HepG2 (cell line): ENCODE measurements around the gene BTBD6. TPM values are rescaled to one million over a fixed set of nuclear protein-coding genes. Genes with fewer than 3 reads are reported as not detected.

Experiments
- ATAC-seq: fragments of 200-7000 bp; cut with Tn5 transposase; 3 replicates; pipeline ENCODE4 v1.9.1; 2020; ENCODE audit warnings: mild to moderate bottlenecking, moderate library complexity
- BruUV-seq: library from RNA; stranded (reverse); fragments of 400-500 nt; replicated peaks from 2 replicates; lab custom pipeline; 2021; lab: Mats Ljungman, UMichigan
- CTCF ChIA-PET: fragments of 300-600 bp; formaldehyde crosslinking; extraction: SDS; loops from one replicate; lab custom pipeline; 2021; ENCODE audit warnings: low total read pairs, inconsistent platforms, low intra/inter-chr PET ratio; lab: Yijun Ruan, JAX
- POLR2A ChIA-PET: fragments of 350-600 bp; sonication (Branson Sonifier 250); formaldehyde crosslinking; loops from one replicate; lab custom pipeline; 2020; ENCODE audit warnings: antibody characterized with exemption, inconsistent platforms; lab: Yijun Ruan, JAX
- DNase-seq: peaks from one replicate; pipeline ENCODE4 v3.0.0-alpha.2; 2015; ENCODE audit warnings: low spot score
- FAIRE-seq: peaks from 3 replicates; lab custom pipeline; 2011; peaks lifted over from hg19 to GRCh38; lab: Jason Lieb, UNC
- H2AFZ ChIP-seq: one replicate; pipeline ENCODE4 v1.6.1; 2011; ENCODE audit warnings: low read length, inconsistent platforms
- H3K27ac ChIP-seq: fragments of 300-600 bp; 3 replicates; pipeline ENCODE4 v1.8.0; 2011; ENCODE audit warnings: mixed run types, mild to moderate bottlenecking, mixed read lengths, low read length, inconsistent platforms; ENCODE audit not compliant: insufficient read depth; ENCODE audit errors: extremely low read length
- H3K27me3 ChIP-seq, 2 experiments: fragments of 200-600 bp in 1 of 2; 2 replicates in 1 of 2; 3 replicates in 1 of 2; pipeline versions ENCODE4 v1.6.0 to v1.8.0; 2011; ENCODE audit warnings: low read length in 2 of 2, mild to moderate bottlenecking in 2 of 2, moderate library complexity in 2 of 2, inconsistent platforms in 1 of 2; ENCODE audit not compliant: insufficient read depth in 2 of 2, control insufficient read depth in 1 of 2
- H3K36me3 ChIP-seq, 2 experiments: fragments of 200-600 bp in 1 of 2; replicated peaks in 1 of 2; 2 replicates in 1 of 2; 3 replicates in 1 of 2; pipeline versions ENCODE4 v1.5.1 to v1.8.0; 2011; ENCODE audit warnings: low read length in 2 of 2, inconsistent platforms in 1 of 2; ENCODE audit not compliant: insufficient read depth in 2 of 2, control insufficient read depth in 1 of 2
- H3K4me1 ChIP-seq: 2 replicates; pipeline ENCODE4 v1.5.1; 2012; ENCODE audit warnings: low read length, inconsistent platforms; ENCODE audit not compliant: insufficient read depth
- H3K4me2 ChIP-seq: 2 replicates; pipeline ENCODE4 v1.6.0; 2011; ENCODE audit warnings: low read depth, low read length, inconsistent platforms
- H3K4me3 ChIP-seq, 3 experiments: fragments of 200-600 bp in 1 of 3; sonication (generic), shearing (Covaris generic) in 1 of 3; replicated peaks in 1 of 3; 2 replicates each; pipeline ENCODE4 v1.5.1; 2011 to 2016; ENCODE audit warnings: low read length in 3 of 3, inconsistent platforms in 2 of 3, low read depth in 2 of 3, mild to moderate bottlenecking in 2 of 3, control low read depth in 1 of 3, mixed read lengths in 1 of 3; ENCODE audit not compliant: insufficient read depth in 1 of 3
- H3K79me2 ChIP-seq: one replicate; pipeline ENCODE4 v1.6.1; 2011; ENCODE audit warnings: low read length, inconsistent platforms; ENCODE audit not compliant: insufficient read depth
- H3K9ac ChIP-seq: 2 replicates; pipeline ENCODE4 v1.6.0; 2011; ENCODE audit warnings: mild to moderate bottlenecking, low read depth, low read length, inconsistent platforms; ENCODE audit not compliant: insufficient read depth
- H3K9me3 ChIP-seq: 2 replicates; pipeline ENCODE4 v1.5.1; 2012; ENCODE audit warnings: mild to moderate bottlenecking, low read length
- H4K20me1 ChIP-seq: 2 replicates; pipeline ENCODE4 v1.6.0; 2011; ENCODE audit warnings: inconsistent platforms, mild to moderate bottlenecking, low read length, moderate library complexity; ENCODE audit not compliant: insufficient read depth
- AGO2 ChIP-seq: fragments of 200-400 bp; formaldehyde crosslinking; optimal IDR thresholded peaks from 2 replicates; pipeline ENCODE3; 2017; ENCODE audit warnings: mild to moderate bottlenecking, low read depth, low read length, moderate library complexity
- KAT7 ChIP-seq: IDR thresholded peaks from 2 replicates; pipeline ENCODE4 v1.6.1; 2018; ENCODE audit warnings: borderline replicate concordance, missing compliant biosample characterization
- KDM3A ChIP-seq: IDR thresholded peaks from 2 replicates; pipeline ENCODE4 v1.6.1; 2018; ENCODE audit warnings: low read depth, missing compliant biosample characterization
- POLR2AphosphoS2 ChIP-seq: IDR thresholded peaks from 2 replicates; pipeline ENCODE4 v1.6.1; 2011; ENCODE audit warnings: low read depth, low read length, improper control_type of control experiment
- SETDB1 ChIP-seq: sonication (generic); formaldehyde crosslinking; IDR thresholded peaks from 2 replicates; pipeline ENCODE4 v1.5.1; 2020; ENCODE audit warnings: missing genetic modification reagents, mild to moderate bottlenecking, borderline replicate concordance
- SMC3 ChIP-seq: IDR thresholded peaks from 2 replicates; pipeline ENCODE4 v1.6.1; 2011; ENCODE audit warnings: low read length, improper control_type of control experiment
- STAG1 ChIP-seq: sonication (generic); formaldehyde crosslinking; IDR thresholded peaks from 2 replicates; pipeline ENCODE4 v1.4.0; 2020; ENCODE audit warnings: missing genetic modification reagents
- ZNF501 ChIP-seq: sonication (generic); formaldehyde crosslinking; IDR thresholded peaks from 2 replicates; pipeline ENCODE4 v1.5.1; 2020; ENCODE audit warnings: mild to moderate bottlenecking, moderate library complexity, missing genetic modification reagents
- WGBS: methylation state at CpG from one replicate; pipeline ENCODE4 v1.1.6; 2017; ENCODE audit warnings: low lambda C conversion rate; 5-methylcytosine and 5-hydroxymethylcytosine counted together
- in situ Hi-C: cut with HindIII; loops from 2 replicates; pipeline ENCODE4 v1.10.0; 2017; ENCODE audit warnings: low pct_unique_long_range_greater_than_20kb; ENCODE audit not compliant: extremely low pct_ligation_motif_present
- intact Hi-C: fragments of 100-400 bp; cut with micrococcal nuclease; formaldehyde crosslinking; loops from one replicate; pipeline ENCODE4 v1.10.0; 2022; ENCODE audit not compliant: unreplicated experiment
- polyA plus RNA-seq, 8 experiments: library from polyadenylated mRNA; depleted of rRNA in 3 of 8; stranded (reverse) in 7 of 8; unstranded in 1 of 8; fragments of >200 nt; fragmentation: Illumina TruSeq in 4 of 8; extraction: Trizol in 4 of 8; gene quantifications; 2 replicates each; pipeline versions ENCODE4 v1.2.1 to v1.2.3, GENCODE V29; 2011 to 2016; ENCODE audit warnings: low read depth in 4 of 8, missing spikeins in 1 of 8, mixed read lengths in 1 of 8; ENCODE audit not compliant: insufficient read depth in 1 of 8
- total RNA-seq, 5 experiments: library from RNA; depleted of rRNA; stranded (reverse); fragments of >200 nt; fragmentation: Illumina TruSeq; extraction: Trizol; gene quantifications; 2 replicates each; pipeline ENCODE4 v1.2.3, GENCODE V29; 2016; ENCODE audit warnings: low read depth in 1 of 5
- TF ChIP-seq, protein P1 (sequence below): IDR thresholded peaks from 2 replicates; pipeline ENCODE4 v1.6.1; 2016
- TF ChIP-seq, protein P2 (sequence below): sonication (generic); formaldehyde crosslinking; IDR thresholded peaks from 2 replicates; pipeline ENCODE4 v1.5.0; 2020; ENCODE audit warnings: mild to moderate bottlenecking, missing genetic modification reagents, moderate library complexity

The BTBD6 gene
- total and polyA plus RNA-seq, 2 of the 13 experiments (the other 11 are each of a cell fraction or from before 2014, with no cell fraction given) = not detected

DNA sequence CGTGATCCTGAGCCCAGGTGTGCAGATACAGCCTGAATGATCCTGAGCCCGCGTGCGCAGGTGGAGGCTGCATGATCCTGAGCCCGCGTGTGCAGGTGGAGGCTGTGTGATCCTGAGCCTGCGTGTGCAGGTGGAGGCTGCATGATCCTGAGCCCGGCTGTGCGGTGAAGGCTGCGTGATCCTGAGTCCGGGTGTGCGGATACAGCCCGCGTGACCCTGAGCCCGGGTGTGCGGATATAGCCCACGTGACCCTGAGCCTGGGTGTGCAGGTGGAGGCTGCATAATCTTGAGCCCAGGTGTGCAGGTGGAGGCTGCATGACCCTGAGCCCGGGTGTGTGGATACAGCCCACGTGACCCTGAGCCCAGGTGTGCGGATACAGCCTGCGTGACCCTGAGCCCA, 32.2 kb downstream of the BTBD6 start:
- Histone ChIP-seq H3K27me3 (no peaks in the 10 kb centered on the region), H3K9me3 (no peaks in the 10 kb centered on the region), H3K36me3 (peaks cover 7 to 14% of the 10 kb centered on the region in 2 experiments; a peak in 3 of 5 replicates), H3K9ac (no peak overlapping the region), H4K20me1 (peaks cover 11% of the 10 kb centered on the region; the same call in 1 of the 2 replicates), H3K79me2 (peaks cover 26% of the 10 kb centered on the region), H2AFZ (no peak overlapping the region), H3K4me3 (no peak overlapping the region), H3K27ac (no peak overlapping the region), H3K4me1 (peaks cover 6% of the 10 kb centered on the region; the same call in 1 of the 2 replicates), H3K4me2 (no peak overlapping the region)
- intact Hi-C loops = no loop called here
- WGBS = 96% methylated on average over 10 of the region's 21 CpGs
- no TSS peak for BruUV-seq
- ChIA-PET CTCF (no interaction called here), POLR2A (no interaction called here)
- no peak for DNase-seq
- in situ Hi-C loops = loop anchor here (5.0 kb wide), 1 partner anchor 78 kb away; no protein-coding TSS in a partner anchor
- TF ChIP-seq KDM3A (CRISPR knock-in tag) = no peak
- TF ChIP-seq, protein P1, sequence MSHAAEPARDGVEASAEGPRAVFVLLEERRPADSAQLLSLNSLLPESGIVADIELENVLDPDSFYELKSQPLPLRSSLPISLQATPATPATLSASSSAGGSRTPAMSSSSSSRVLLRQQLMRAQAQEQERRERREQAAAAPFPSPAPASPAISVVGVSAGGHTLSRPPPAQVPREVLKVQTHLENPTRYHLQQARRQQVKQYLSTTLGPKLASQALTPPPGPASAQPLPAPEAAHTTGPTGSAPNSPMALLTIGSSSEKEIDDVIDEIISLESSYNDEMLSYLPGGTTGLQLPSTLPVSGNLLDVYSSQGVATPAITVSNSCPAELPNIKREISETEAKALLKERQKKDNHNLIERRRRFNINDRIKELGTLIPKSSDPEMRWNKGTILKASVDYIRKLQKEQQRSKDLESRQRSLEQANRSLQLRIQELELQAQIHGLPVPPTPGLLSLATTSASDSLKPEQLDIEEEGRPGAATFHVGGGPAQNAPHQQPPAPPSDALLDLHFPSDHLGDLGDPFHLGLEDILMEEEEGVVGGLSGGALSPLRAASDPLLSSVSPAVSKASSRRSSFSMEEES (CRISPR knock-in tag) = no peak
- peak; percentile 6 for TF ChIP-seq AGO2
- TF ChIP-seq ZNF501 (CRISPR knock-in tag) = no peak
- no peak for ATAC-seq
- FAIRE-seq = no peak

DNA sequence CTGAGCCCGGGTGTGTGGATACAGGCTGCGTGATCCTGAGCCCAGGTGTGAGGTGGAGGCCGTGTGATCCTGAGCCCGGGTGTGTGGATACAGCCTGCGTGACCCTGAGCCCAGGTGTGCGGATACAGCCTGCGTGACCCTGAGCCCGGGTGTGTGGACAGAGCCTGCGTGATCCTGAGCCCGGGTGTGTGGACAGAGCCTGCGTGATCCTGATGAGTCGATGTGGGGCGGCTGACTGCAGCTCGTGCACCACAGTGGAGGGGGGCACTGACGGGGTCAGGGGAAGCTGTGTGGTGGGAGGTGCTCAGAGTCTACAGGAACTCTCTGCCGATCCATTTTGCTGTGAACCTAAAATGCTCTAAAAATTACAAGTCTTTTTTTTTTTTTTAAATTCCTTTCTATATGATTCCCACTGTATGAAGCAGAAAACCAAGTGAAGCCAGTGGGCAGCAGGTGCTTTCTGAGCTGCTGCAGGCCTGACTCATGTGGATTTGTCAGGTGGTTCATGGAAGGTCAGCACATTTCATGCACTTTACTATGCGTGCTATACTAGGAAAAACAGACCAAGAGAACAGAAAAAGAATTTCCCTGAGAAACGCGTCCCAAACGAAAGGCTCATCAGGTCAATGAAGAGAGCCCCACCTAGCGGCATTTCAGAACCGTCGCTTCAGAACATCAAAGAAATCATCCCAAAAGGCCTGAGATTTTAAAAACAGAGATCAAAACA, 33.2 kb downstream of the BTBD6 start:
- Histone ChIP-seq H2AFZ (no peak overlapping the region), H3K27ac (no peak overlapping the region), H3K4me1 (peaks cover 6% of the 10 kb centered on the region; the same call in 1 of the 2 replicates), H3K79me2 (peaks cover 28% of the 10 kb centered on the region), H3K9me3 (no peaks in the 10 kb centered on the region), H4K20me1 (peaks cover 11% of the 10 kb centered on the region; the same call in 1 of the 2 replicates), H3K9ac (no peak overlapping the region), H3K27me3 (no peaks in the 10 kb centered on the region), H3K4me3 (no peak overlapping the region), H3K36me3 (peaks cover 7 to 19% of the 10 kb centered on the region in 2 experiments; a peak in 3 of 5 replicates), H3K4me2 (no peak overlapping the region)
- POLR2A ChIA-PET = no interaction called here
- DNase-seq = peak; percentile 46
- TF ChIP-seq, protein P2, sequence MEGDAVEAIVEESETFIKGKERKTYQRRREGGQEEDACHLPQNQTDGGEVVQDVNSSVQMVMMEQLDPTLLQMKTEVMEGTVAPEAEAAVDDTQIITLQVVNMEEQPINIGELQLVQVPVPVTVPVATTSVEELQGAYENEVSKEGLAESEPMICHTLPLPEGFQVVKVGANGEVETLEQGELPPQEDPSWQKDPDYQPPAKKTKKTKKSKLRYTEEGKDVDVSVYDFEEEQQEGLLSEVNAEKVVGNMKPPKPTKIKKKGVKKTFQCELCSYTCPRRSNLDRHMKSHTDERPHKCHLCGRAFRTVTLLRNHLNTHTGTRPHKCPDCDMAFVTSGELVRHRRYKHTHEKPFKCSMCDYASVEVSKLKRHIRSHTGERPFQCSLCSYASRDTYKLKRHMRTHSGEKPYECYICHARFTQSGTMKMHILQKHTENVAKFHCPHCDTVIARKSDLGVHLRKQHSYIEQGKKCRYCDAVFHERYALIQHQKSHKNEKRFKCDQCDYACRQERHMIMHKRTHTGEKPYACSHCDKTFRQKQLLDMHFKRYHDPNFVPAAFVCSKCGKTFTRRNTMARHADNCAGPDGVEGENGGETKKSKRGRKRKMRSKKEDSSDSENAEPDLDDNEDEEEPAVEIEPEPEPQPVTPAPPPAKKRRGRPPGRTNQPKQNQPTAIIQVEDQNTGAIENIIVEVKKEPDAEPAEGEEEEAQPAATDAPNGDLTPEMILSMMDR (CRISPR knock-in tag) = peak; percentile 51
- TF ChIP-seq SMC3 (peak; percentile 19; the same call in 1 of the 2 replicates), KAT7 (CRISPR knock-in tag) (no peak), POLR2AphosphoS2 (no peak), STAG1 (CRISPR knock-in tag) (peak; percentile 49), SETDB1 (no peak)
- WGBS = 73% methylated on average over 18 of the region's 23 CpGs
- BruUV-seq = no TSS peak
- CTCF ChIA-PET = no interaction called here
- ATAC-seq = peak; percentile 34; the same call in 2 of the 3 replicates
- in situ Hi-C loops = loop anchor here (5.0 kb wide), 1 partner anchor 79 kb away; no protein-coding TSS in a partner anchor
- intact Hi-C loops = no loop called here
- peak; percentile 64 for FAIRE-seq
